NCI-H1048 (cell line): Measurements from ENCODE around the gene MAGEB10.
"Not testable (repeated sequence)": the region's sequence is repeated elsewhere in the genome, so short reads cannot be mapped to it uniquely, and the experiment has no call there.

Experiments used
- DNase-seq: peaks from one replicate; lab custom pipeline; 2025; lab: John Stamatoyannopoulos, UW

The MAGEB10 gene, protein sequence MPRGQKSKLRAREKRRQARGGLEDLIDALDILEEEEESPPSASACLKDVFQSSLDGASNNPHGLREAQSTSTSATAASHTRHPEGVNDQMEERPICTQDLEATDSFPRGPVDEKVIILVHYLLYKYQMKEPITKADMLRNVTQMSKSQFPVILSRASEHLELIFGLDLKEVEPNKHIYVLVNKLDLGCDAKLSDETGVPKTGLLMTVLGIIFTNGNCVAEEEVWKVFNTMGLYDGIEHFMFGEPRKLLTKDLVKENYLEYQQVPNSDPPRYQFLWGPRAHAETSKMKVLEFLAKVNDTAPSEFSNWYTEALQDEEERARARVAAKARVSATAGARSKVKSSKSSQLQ

DNA sequence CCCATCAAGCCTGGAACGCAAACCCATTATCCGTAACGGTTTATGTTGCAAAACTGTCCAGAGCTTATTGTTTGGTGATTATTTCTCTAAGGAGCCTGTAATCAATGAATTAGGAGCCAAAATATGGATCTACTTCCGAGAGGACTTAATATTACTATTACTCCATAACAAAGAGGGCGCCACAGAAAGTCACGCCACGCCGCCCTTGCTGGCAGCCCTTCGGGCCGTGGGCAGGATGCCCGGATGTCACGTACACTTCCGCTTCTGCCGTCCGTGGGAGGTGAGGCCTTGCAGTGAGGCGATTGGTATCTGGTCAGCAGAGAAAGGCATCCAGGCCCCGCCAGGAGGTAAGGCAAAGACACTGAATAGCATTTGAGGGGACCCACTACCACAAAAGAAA lies at the start of gene MAGEB10:
Gene MAGEB10, plus strand, starts transcription at position 301 of the 400 bp plus-strand sequence. CDS start 13,317 bp downstream, outside the sequence.
- DNase-seq = no peak

DNA sequence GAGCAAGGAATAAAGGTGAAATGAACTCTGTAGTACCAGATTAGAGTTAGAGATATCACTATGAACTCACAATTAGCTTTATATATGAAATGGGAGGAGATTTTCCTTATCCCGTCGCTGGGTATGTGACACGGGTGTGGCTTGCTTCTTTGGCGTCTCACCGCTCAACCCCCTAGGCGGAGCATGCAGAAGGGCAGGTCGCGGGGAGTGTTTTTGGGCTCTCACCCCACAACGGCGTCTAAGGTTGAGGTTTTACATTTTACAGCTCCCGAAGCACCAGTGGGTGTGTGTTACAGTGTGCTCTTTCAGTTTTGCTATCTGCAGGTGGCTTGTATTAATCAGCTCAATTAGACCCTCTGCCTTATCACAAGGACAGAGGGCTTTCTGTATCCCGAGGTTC lies 42.1 kb upstream of the MAGEB10 start:
- DNase-seq = no peak

DNA sequence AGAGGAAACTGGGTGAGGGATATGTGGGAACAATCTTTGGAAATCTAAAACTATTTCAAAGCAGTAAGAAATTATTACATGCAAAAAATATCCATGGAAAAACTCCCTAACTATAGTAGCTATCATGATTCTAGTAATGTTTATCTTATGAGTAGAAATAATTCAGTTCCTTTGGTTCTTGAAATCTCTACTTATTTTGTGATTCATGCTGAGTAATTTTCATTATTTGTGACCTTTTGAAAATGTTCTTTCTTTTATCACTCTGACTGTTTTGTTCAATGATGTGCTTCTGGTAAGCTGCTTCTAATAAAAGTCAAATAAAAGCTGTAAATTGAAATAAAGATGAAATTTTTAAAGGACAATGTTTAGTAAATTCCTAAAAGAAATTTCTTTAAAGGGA lies 40.4 kb upstream of the MAGEB10 start:
- no peak for DNase-seq

DNA sequence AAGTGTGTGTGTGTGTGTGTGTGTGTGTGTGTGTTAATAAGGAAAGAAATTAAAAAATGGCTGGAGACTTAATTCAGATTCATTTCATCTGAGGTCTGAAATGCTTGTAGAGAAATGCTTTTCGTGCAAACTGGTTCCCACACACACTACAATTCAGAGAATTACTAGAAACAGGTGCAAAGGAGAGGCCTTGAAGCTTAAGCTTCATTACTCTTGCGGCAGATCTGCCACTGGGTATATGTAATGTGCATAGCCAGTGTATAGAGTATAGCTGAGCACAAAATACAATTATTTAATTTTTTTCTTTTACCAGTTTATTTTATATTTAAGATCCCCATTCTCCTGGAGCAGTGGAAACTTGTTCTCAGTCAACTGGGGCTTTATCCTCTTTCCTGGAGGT lies 31.8 kb upstream of the MAGEB10 start:
- no peak for DNase-seq

DNA sequence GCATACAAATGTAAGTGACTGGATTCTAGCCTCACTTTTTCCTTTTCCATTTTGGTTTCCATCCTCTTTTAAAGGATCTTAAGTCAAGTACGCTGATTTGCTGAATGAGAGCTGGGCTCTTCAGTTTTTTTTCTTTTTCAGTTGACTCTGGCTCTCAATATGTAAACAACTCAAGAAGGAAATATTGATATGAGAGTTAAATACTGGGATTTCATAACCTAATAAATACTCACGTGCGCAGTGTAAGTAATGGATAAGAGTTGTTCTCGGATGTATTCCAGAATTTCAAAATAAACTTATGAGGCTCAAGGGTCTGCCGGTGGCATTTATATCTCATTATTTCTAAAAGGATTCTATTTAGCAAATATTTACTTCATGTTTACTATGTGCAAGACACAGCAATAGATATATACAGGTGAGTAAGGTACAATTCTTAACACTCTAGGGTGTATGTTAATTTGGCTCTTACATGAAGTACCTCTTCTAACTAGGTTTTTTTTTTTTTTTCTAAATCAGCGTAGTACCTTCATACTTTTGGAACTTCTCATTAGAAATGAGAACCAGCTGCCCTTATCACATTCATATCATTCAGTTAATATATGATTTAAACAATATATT lies 11.0 kb upstream of the MAGEB10 start:
- DNase-seq = no peak

DNA sequence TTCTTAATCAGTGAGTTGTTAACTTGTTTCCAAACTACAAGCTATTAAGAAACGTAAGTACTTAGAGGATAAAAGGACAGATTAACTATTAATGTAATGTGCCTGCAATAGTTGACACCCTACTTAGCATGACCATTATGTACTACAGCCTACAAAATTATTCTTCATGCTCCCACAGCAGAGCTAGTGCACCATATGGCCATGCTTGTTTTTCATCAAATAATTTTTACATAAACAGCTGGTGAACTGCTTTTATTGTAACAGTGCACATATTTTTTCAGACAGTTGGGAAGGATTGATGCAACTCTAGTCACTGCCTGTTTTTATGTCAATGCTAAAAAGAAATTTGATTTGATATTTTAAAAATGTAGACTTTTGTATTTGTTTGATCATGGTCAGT lies 10.2 kb upstream of the MAGEB10 start:
- no peak for DNase-seq

DNA sequence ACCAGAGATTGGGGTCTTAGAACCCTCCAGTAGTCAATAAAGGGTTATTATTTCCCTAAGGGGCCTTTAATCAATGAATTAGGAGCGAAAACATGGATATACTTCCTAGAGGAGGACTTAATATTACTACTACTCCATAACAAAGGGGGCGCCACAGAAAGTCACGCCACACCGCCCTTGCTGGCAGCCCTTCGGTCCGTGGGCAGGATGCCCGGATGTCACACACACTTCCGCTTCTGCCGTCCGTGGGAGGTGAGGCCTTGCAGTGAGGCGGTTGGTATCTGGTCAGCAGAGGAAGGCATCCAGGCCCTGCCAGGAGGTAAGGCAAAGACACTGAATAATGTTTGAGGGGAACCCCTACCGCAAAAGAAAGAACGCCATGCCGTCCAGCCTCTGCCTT lies 436 bp downstream of the MAGEB10 start:
- no peak for DNase-seq

DNA sequence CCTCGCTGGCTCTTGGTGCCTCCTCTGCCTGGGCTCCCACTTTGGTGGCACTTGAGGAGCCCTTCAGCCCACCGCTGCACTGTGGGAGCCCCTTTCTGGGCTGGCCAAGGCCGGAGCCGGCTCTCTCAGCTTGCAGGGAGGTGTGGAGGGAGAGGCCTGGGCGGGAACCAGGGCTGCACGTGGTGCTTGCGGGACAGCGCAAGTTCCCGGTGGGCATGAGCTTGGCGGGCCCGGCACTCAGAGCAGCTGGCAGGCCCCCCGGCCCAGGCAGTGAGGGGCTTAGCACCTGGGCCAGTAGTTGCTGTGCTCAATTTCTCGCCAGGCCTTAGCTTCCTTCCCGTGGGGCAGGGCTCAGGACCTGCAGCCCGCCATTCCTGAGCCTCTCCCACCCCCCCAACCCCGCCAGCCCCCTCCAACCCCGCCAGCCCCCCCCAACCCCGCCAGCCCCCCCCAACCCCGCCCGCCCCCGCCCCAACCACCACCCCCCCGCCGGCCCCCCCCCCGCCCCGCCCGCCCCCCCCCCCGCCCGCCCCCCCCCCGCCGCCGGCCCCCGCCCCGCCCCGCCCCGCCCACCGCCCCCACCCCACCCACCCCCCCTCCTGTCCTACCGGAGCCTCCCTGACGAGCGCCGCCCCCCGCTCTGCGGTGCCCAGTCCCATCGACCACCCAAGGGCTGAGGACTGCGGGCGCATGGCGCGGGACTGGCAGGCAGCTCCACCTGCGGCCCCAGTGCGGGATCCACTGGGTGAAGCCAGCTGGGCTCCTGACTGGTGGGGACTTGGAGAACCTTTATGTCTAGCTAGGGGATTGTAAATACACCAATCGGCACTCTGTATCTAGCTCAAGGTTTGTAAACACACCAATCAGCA lies 1.4 kb downstream of the MAGEB10 start:
- not testable (repeated sequence) for DNase-seq

DNA sequence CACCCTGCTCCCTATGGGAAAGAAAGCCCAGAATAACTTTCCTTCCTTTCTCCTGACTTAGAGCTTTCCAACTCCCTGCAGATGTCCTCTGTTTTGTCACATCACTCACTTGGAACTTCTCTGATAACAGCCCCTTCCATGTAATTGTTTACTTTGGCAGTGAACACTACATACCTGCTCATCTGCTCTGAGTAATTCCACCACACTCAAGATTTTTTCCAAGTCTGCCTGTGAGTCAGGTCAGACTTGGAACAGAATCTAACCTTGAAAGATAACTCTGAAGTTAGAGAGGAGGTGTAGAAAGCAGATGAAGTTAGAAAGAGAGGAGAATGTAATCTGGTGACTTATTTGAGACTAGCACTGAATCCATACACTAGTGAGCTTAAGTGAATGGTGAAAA lies 7.4 kb downstream of the MAGEB10 start:
- no peak for DNase-seq

DNA sequence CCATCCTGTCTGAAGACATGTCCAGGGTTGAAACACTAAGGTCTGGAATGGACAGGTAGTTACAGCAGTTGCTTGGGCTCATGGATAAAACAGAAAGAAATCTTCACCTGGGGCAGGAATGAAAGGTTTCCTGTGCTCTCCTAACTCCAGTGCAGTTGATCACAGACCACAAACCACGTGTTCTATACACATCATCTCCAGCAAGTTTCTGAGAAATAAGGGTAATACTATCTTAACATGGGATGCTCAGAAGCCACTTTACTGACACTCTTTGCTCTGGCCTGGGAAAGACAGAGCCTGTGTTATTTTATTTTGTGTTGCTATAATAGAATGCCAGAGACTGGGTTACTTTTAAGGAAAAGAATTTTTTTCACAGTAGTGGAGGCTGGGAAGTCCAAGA lies 16.0 kb downstream of the MAGEB10 start:
- no peak for DNase-seq

DNA sequence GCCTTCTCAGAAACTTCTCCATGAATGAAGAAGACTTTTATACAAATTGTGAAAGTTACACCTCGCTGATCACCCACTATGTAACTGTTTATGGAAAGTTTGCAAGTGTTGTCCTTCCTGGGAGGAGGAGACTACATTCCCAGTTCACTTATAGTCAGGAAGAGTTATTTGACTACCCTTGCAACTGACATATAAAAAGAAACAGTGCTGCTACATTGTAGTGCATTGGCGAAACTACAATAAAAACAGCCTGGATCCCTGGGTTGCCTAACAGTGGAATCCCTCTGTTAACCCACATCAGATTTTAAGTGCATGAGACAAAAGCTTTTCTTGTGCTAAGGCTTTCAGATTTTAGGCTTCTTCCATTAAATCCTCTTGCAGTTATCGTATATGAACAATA lies 30.4 kb downstream of the MAGEB10 start:
- no peak for DNase-seq

DNA sequence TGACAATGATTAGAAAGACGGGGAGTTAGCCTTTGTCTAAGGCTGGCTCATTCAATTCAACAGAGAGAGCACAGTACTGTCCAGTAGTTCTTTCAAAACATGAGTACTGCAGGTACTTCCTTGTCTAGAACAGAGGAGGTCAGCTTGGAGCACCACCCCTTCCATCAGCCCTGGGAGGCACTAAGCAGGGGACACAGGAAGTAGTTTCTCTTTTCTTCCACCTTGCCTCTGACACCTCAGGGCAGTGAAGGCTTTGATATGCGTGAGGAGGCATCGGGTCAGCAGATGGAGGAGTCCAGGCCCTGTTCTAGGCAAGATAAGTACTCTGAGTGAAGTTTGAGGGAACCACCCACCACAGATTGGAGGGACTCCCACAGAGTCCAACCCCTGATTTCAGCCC lies 33.1 kb downstream of the MAGEB10 start:
- no peak for DNase-seq

DNA sequence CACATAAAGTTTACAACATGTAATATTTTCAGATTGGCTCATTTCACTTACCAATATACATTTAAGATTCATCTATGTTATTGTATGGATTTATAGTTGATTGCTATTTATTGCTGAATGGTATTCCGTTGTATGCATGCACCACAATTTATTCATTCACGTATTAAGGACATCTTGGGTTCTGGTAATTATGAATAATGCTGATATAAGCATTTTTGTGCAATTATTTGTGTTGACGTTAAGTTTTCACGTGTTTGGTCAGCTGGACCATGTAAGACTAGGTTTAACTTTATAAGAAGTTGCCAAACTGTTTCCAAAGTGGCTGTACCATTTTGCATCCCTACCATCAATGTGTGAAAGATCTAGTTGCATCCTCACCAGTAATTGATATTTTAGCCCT lies 35.1 kb downstream of the MAGEB10 start:
- DNase-seq = no peak

DNA sequence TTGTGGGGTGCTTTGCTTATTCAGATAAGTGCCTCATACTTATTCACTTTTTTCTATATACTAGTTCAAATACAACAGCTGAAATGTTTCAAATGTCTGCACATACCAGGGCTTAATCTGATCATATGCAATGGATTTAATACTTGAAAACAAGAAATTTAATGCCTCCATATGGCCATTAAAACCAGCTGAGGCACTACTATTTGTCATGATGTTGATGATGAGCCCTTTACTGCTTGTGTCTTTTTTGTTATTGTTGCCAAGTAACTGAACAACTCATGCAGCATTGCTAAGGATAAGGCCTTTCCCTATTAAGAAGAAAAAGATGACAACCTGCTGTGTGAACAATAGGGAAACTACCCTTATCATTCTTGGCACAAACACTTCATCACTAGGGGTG lies 52.5 kb downstream of the MAGEB10 start:
- DNase-seq = no peak

DNA sequence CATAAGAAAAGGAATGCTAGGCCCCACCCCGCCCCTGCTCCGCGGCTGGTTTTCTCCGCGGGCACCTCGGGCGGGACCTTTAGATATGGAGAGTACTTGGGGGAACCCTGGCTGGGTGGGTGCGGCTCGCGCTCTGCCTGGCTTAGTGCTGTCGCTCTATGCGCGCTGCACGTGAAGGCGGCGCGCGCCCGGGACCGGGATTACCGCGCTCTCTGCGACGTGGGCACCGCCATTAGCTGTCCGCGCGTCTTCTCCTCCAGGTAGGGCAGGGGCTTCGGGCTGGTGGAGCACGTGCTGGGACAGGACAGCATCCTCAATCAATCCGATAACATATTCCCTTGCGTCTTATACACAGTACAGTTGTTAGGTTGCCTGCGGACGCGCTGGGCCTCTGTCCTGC lies 56.0 kb downstream of the MAGEB10 start:
- no peak for DNase-seq
